GM18505 (cell line): ENCODE data around the gene DICER1.

ENCODE experiments used
- ATAC-seq: cut with Tn5 transposase; IDR thresholded peaks from one replicate; pipeline ENCODE4 v1.9.1; 2021; ENCODE audit not compliant: unreplicated experiment
- POLR2A ChIP-seq: IDR thresholded peaks from 4 replicates; pipeline ENCODE4 v1.6.1; 2011; ENCODE audit warnings: borderline replicate concordance; ENCODE audit not compliant: insufficient read depth, insufficient read length; ENCODE audit errors: extremely low read depth

The DICER1 gene

DNA sequence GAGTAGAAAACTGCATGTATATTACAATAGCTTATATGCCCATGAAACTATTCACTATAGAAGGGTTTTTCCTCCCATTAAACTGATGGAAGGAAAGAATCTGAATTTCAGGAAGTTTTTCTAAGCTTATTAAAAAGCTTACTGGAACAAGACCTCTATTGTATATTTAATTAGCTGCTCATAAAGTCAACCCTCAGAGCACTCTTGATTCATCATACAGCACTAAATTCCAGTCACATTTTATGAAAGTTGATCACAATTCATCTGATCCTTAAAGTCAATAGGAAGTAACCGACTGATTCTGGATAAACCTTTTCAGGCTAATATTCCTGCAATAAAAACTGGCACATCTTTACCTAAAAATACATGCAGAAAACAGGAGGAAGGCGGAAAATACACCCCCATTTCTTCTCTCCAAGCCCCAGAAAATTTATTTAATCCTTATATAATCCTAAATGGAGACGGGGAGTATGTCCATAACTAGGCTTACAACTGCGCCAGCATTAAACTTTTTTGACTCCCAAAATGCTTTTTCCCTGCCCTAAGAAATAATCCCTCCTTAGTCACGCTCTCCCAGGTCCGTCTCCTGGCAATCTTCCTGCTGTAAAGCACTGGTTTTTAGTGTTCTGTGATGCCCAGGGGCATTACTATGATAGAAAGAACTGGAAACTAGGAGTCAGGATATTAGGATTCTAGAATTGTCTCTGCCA, 35.3 kb downstream of the DICER1 start:
- ATAC-seq, result no peak
- TF ChIP-seq POLR2A, result no peak

DNA sequence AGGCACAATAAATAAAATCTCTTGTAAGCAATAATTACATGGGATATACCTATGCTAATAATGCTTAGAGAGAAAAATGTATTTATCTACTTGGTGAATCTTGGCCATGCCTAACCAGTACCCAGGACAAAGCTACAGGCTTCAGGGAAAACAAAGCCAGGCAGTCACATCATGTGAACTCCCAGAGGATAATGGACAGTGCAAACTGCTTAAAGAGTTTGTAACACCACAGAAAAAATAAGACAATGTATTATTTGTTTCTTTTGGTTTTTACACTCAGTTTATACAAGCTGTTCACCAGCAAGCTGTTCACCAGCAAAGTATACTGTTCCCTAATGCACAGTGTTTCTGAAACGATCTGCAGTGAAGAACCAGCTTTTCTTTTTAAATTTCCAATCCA, 38.0 kb downstream of the DICER1 start:
- ATAC-seq, result no peak
- no peak for TF ChIP-seq POLR2A

DNA sequence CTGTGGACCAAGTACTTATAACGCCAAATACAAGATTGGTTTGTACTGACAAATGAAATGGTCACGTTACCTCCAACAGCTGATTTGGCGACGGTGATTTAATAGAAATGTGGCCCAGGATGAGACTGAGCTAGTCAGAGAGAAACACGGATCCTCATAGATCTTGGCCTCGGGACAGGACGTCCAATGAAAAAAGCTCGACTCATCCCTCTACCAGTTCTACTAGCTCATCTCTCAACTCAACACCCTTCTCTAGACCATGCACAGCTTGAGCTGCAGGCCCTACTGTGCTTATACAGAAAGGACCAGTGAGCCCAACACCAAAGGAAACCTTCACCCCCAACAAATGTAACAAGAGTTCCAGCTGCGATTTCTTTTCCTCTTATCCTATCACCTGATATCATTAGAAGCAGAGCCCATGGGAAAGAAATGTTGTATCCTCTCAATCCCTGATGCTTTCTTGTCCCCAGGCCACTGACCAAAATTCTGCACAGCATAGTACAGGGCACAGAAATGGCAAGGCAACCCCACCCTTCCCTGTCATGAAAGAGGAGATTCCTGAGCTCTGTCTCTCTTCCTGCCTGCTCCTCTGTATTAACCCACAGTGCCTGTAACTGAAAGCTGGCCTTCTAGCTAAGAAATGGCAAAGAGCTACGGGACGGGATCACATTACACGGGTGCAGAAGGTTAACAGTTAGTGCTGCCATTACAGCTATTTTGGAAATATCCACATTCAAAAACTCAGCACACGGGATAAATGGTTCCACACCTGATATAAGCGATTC, 39.2 kb downstream of the DICER1 start:
- no peak for ATAC-seq
- no peak for TF ChIP-seq POLR2A

DNA sequence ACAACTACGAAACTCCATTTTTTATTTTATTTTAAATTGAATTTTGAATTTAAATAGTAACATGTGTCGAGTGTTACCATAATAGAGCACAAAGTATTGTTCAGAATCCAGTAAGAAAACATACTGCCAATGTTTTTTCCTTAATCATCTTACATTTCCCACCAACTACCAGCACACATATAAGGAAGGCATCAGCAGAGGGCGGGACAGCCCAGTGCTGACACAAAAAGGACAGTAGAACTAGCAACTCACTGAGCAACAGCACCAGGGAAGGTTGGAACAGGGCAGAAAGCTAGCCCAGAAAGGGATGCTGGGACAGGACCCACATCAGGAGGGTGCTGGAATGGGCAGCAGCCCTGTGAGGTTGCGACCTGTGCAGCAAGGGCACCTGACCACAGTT, 43.9 kb downstream of the DICER1 start:
- no peak for TF ChIP-seq POLR2A
- ATAC-seq, result no peak

DNA sequence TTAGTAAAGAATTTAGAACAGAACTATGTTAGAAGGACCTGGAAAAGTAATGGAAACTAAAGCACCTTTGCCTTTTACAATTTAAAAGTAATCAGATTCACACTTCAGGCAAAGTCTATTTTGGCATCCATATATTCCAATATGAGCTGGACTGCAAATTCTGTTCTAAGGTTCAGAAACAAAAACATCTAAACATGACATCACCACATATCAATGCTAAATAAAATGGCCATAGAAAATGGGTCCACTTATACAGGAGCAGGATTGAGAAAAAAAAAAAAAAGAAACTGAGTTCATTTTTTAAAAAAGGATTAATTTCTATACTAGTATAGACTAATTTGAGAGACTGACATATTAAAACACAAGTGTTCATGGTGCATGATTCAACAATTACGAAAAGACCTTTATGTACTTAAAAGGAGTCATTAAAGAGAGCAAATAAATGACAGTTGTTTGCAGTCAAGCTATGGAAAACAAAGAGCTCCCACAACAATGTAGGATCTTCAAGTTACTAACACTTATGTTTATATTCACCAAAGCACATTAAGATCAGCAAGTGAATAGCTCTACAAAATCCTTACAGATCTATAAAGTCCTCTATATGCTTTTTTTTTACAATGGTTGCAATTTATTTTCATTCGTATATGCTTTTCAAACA, 45.7 kb downstream of the DICER1 start:
- no peak for TF ChIP-seq POLR2A
- no peak for ATAC-seq

DNA sequence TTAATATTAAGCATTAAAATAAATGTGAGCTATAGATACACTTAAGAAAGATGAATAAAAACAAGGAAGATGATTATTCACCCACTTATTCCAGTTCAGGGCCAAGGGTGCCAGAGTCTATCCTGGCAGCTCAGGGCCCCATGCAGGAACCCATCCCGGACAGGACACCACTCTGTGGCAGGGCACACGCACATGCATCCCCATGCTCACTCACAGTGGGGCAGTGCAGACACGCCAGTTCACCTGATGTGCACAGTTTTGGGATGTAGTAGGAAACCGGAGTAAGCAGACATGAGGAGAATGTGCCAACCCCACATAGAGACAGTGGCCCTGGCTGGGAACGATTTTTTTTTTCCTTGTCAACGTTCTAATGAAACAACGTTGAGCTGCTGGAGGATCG, 47.2 kb downstream of the DICER1 start:
- no peak for ATAC-seq
- TF ChIP-seq POLR2A, result no peak

DNA sequence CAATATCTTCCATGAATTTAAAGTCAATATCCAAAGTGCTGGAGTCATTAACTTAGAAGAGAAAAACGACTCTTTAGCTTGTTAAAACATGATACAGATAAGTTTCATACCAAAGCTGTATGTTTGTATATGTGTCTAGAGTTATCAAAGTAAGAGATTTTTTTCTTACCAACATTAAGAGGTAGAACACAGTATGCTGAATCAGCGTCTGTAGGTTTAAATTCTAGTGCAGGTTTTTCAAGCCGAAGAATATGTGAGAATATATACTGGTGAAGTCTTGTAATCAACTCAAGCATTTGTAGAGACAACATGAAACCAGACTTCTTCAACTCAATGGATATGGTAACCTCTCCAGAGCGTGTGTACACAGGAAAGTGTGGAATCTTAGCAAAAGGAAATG, 49.6 kb downstream of the DICER1 start:
- TF ChIP-seq POLR2A, result no peak

DNA sequence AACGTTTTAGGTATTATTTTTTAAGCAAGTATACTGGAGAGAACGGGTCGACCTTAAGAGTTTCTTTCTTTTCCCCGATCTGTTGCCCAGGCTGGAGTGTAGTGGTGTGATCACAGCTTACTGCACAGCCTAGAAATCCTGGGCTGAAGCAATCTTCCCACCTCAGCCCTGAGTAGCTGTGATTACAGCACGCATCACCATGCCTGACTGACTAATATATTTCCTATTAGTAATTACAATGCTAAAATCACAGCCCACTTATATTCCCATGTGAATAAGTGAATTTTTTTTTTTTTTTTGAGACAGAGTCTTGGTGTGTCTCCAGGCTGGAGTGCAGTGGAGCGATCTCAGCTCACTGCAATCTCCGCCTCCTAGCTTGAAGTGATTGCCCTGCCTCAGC, 50.4 kb downstream of the DICER1 start:
- ATAC-seq, result no peak
- TF ChIP-seq POLR2A, result no peak

More for the DNA sequence above, 49.6 kb downstream of the DICER1 start:
- no peak for ATAC-seq

DNA sequence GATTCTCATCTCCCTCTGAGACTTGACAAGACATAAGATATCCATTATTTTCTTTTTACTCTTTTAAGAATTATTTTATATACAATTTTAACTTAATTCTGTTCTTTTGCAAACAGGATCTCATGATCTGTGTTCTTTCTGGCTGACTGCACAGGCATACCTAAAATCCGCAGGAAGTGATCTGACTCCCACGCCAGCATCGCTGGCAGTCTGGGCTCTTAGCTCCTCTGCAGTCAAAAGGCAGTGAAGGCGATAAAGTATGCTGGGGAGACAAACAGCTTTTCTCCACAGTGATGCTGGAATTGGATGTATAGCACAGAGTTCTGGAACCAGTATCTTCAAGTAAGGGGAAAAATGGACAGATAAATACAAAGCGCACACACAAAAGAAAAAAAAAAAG, 52.4 kb downstream of the DICER1 start:
- TF ChIP-seq POLR2A, result no peak
- ATAC-seq, result no peak

DNA sequence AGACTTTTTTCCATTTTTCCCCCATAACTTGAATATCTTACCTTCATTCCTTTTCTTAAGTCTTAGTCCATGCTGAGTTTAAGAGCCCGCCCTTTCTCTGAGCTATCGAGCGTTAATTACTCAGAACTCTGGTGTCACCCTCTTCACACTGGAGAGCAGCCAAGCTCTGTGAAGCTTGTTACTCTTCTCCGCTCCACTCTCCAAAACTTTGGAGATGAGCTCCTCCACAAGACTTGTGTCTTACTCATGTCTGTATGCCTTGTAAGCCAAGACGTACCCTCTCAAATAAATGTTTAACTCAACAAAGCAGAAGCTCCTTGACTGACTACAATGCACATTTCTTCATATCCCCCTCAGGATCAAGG, 54.7 kb downstream of the DICER1 start:
- no peak for TF ChIP-seq POLR2A
- no peak for ATAC-seq

DNA sequence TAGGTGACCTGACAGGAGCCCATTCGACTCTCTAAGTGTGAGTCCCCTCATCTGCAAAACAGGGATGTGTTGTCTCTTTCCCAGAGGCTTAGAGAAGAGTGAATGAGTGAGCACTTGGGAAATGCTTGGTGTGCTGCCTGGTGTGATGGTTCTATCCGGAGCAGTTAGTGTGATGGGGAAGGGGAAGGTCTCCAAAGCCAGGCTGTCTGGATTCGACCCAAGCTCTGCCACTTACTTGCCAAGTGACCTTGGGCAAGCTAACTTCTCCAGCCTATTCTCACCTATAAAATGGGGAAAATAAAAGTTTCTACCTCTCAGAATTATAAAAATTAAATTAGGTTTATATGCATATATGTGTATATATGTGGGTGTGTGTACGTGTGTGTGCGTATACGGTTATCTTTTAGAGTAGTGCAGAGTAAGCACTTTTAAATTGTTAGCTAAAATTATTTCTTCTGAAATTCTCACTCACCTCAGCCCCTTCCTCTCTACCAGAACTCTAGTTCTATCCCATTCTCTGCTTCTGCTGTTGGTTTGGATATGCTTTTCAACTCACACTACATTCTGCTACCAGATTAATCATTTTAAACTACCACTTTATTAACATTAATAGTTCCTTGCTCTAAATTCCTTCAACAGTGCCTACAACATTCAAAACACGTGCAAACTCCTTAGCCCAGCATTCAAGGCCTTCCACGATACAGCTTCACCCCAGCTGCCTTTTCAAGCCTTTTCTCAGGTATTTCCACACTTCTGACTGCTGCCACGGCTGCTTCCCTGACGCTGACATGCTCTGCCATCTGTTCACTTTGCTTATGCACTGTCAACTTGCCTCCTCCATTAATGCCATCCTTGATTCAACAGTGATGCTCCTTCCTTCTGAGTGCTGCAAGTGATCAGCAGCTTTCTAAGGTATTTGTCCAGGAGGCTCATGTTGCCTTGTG, 55.3 kb downstream of the DICER1 start:
- no peak for TF ChIP-seq POLR2A
- no peak for ATAC-seq

DNA sequence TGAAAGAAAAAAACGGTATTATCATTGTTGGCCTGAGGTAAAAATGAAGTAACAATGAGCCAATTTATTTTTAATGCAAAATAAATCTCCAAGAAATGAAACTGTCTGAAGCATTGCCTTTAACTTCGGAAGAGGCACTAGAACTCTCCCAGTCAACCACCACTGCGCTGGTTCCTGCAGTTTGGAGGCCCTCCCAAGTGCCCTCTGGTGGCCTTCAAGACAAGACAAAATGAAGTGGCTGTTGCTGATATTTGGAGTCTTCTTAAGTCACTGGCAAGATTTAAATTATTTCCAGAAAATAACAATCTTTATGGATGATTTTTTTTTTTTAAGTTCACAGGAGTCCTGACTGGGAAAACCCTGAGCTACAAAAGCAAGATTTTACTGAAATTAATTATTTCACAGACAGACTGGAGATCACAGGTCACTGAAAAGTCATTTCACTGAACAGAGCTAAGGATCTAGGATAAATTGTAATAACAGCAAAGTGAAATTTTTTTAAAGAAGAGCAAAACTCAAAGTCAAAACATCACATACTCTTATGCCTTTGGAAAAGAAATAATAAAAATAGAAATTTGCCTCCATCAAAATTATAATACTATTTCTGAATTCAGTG, 58.2 kb downstream of the DICER1 start:
- TF ChIP-seq POLR2A, result no peak
- no peak for ATAC-seq

DNA sequence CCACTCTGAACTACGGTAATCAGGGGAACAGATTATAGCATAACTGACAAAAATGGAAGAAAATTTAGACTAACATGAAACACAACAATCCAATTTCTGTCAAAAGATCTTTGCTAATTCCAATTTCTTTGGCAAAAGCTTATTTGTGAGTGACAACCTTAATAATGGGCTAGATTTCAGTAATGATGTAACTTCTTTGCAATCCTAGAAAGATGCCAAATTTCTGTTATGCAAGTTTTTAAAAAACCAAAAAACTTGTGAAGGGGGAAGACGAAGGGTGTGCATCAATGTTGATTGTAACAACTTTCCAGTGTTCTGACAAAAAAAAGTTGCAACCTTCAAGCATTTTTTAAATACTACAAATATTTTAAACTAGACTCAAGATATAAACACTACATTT, 59.9 kb downstream of the DICER1 start:
- no peak for ATAC-seq
- TF ChIP-seq POLR2A, result no peak

DNA sequence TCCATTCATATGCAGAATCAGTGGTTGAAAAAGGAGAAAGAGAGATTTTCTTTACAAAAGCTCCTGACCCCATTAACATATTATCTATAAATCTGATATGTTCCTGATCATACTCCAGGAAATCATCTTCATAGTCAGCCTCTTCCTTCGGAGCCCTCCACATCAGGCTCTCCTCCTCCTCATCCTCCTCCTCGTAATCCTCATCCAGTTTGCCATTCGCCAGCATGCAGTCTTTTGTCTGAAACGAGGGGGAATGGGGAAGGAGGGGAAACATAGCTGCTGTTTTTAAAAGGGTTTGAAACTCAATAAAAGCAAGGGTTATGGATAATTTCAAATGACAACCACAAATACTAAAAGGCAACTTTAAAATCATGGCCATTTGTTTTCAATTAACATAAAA, 60.9 kb downstream of the DICER1 start:
- no peak for ATAC-seq
- no peak for TF ChIP-seq POLR2A
